ENCODE results near the gene TP53RK.

DNA sequence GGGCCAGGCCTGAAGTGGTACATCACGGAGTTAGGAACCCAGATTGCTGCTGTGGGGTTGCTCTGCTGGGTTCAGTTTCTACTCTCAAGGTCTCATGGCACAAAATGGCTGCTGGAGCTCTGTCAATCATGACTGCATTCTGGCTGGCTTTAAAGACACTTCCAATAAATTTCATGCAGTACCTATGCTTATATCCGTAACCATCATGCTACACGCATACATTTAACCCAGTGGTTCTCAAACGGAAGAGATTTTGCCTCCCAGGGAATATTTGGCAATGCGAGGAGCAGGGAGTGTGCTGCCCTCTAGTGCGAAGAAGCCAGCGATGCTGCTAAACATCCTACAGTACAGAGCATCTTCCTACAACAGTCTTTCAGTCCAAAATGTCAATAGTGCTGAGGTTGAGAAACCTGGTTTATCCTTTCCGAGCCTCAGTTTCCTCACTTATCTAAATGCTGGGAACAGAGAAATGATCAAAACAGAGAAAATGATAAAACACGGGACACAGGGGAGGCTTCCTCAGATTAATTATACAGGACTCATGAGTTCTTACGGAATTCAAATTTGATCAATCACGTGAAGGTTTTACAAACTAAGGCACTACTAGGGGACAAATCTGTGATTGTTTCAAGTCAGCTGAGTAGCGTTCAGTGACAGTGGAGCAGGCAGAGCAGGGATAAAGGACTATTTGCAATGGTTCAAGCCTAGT is 10.6 kb upstream of the TP53RK start:
- TF ChIP-seq, protein P1, sequence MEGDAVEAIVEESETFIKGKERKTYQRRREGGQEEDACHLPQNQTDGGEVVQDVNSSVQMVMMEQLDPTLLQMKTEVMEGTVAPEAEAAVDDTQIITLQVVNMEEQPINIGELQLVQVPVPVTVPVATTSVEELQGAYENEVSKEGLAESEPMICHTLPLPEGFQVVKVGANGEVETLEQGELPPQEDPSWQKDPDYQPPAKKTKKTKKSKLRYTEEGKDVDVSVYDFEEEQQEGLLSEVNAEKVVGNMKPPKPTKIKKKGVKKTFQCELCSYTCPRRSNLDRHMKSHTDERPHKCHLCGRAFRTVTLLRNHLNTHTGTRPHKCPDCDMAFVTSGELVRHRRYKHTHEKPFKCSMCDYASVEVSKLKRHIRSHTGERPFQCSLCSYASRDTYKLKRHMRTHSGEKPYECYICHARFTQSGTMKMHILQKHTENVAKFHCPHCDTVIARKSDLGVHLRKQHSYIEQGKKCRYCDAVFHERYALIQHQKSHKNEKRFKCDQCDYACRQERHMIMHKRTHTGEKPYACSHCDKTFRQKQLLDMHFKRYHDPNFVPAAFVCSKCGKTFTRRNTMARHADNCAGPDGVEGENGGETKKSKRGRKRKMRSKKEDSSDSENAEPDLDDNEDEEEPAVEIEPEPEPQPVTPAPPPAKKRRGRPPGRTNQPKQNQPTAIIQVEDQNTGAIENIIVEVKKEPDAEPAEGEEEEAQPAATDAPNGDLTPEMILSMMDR (IDR thresholded peaks at IDR 0.05; ENCODE audit: low read depth, low read length) = peak; percentile 96
- no peak for TF ChIP-seq MYC (IDR thresholded peaks at IDR 0.05; ENCODE audit: low read depth, low read length)
